ENCODE data around the gene CDRT15. TPM values are rescaled to one million over a fixed set of nuclear protein-coding genes. Genes with fewer than 3 reads are reported as not detected.

Gene CDRT15
- total RNA-seq, 1 donor from 2014 or later = not detected

DNA sequence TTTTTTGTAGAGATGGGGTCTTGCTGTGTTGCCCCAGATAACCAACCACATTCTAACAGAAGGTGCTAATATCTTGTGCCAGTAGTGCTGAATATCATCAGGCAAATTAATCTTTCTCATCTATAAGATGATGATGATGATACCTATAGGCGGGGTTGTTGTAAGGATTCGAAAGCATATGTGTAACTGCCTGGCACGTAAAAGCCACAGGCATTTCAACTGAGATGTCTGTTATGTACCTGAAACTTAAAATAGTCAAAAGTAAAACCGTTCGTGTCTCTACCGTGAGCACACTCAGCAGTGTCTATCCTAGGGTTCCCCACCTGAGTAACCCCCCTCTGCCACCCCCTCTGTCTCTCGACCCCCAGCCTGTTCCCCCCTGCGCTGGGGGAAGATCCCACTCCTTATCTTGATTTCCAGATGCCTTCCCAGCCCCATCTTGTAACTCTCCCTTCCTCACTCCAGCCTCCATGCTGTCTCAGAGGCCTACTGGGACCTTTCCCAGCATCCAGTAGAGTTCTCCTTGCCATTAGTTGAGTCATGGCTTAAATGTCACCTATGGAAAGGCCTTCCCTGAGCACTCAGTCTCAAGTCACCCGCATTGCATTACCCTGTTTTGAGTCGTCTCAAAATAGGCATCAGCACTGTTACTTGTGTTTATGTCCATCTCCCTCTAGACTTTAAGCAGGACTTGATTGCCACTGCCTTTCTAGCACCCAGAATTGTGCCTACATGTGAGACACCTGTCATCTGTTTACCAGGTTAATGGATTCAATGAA is 34.1 kb downstream of the CDRT15 start:
- TF ChIP-seq CTCF (conservative IDR thresholded peaks at IDR 0.05) = no peak
- Mint-ChIP-seq H3K27me3 (no peaks in the 10 kb centered on the region), H3K27ac (no peak overlapping the region), H3K36me3 (peaks cover 34% of the 10 kb centered on the region), H3K4me1 (ENCODE audit: unreplicated experiment) (peaks cover 21% of the 10 kb centered on the region), H3K9me3 (no peaks in the 10 kb centered on the region), H3K4me3 (no peak overlapping the region)
- no peak for DNase-seq (ENCODE audit: extremely low spot score, unreplicated experiment)

- DNase-seq (ENCODE audit: extremely low spot score, unreplicated experiment) = no peak
- Mint-ChIP-seq H3K27me3 (no peaks in the 10 kb centered on the region), H3K36me3 (peaks cover 30% of the 10 kb centered on the region), H3K9me3 (no peaks in the 10 kb centered on the region), H3K27ac (no peak overlapping the region), H3K4me3 (no peak overlapping the region), H3K4me1 (ENCODE audit: unreplicated experiment) (peaks cover 21% of the 10 kb centered on the region)
- no peak for TF ChIP-seq CTCF (conservative IDR thresholded peaks at IDR 0.05)
These were observed 34.7 kb downstream of the CDRT15 start for GRCh38 chr17:14201988-14202380.

GRCh38 chr17:14201021-14201987 is 35.4 kb downstream of the CDRT15 start:
- H3K9me3 Mint-ChIP-seq = no peaks in the 10 kb centered on the region
- no peaks in the 10 kb centered on the region for H3K27me3 Mint-ChIP-seq
- peaks cover 30% of the 10 kb centered on the region for H3K36me3 Mint-ChIP-seq
- no peak overlapping the region for H3K27ac Mint-ChIP-seq
- DNase-seq (ENCODE audit: extremely low spot score, unreplicated experiment) = no peak
- peaks cover 21% of the 10 kb centered on the region for H3K4me1 Mint-ChIP-seq (ENCODE audit: unreplicated experiment)
- no peak for TF ChIP-seq CTCF (conservative IDR thresholded peaks at IDR 0.05)
- no peak overlapping the region for H3K4me3 Mint-ChIP-seq

DNA sequence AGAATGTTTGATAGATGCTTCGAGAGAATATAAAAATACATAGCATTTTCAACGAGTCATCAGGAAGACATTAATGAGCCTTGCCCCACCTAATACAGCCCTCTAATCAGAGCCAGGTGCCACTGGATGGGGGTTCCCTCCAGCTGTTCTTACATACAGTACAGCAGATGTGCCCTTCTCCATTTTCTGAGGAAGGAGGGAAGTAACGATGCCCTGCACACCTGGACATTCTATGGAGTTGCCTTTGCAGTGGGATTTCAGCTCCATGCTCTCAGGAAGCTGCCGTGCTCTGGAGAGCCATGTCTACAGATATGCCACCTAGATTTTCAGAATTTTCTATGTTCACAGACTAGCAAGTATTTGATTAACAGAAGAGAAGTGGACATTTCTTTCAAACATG is 36.3 kb downstream of the CDRT15 start:
- no peak for TF ChIP-seq CTCF (conservative IDR thresholded peaks at IDR 0.05)
- Mint-ChIP-seq H3K9me3 (no peaks in the 10 kb centered on the region), H3K27me3 (no peaks in the 10 kb centered on the region), H3K27ac (no peak overlapping the region), H3K4me1 (ENCODE audit: unreplicated experiment) (peaks cover 21% of the 10 kb centered on the region), H3K4me3 (no peak overlapping the region), H3K36me3 (peaks cover 30% of the 10 kb centered on the region)
- no peak for DNase-seq (ENCODE audit: extremely low spot score, unreplicated experiment)

DNA sequence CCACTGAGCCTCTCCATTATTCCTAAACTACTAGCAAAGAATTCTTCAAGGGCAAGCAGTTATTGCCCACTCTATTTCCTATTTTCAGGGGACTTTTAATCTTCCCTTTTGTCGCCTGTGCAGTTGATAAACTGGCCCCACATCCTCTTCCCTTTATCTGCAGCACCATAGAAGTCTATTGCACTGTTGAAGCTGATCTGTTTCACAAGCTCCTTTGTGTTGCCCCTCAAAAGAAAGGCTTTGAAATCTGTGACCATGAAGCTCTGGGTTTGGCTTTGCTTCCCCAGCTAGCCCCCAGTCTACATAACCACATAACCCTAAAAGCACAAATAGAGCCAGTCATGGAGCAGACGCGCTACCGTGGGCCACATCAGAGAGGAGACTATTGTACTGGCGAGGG is 37.1 kb downstream of the CDRT15 start:
- Mint-ChIP-seq H3K4me3 (no peak overlapping the region), H3K36me3 (peaks cover 30% of the 10 kb centered on the region), H3K27ac (no peak overlapping the region), H3K9me3 (no peaks in the 10 kb centered on the region), H3K4me1 (ENCODE audit: unreplicated experiment) (peaks cover 21% of the 10 kb centered on the region), H3K27me3 (no peaks in the 10 kb centered on the region)
- TF ChIP-seq CTCF (conservative IDR thresholded peaks at IDR 0.05) = no peak
- DNase-seq (ENCODE audit: extremely low spot score, unreplicated experiment) = no peak
